ENCODE results near the gene TACR1. TPM values are rescaled to one million over a fixed set of nuclear protein-coding genes. Genes with fewer than 3 reads are reported as not detected.

The TACR1 gene
- total and polyA plus RNA-seq, 2 of the 13 experiments (the other 11 are each of a cell fraction or from before 2014, with no cell fraction given): not detected

GRCh38 chr2:75002007-75002406, 197.3 kb downstream of the TACR1 start:
- in situ Hi-C loops (cut with HindIII; ENCODE audit: extremely low pct_ligation_motif_present, low pct_unique_long_range_greater_than_20kb) (no loop called here), intact Hi-C loops (cut with micrococcal nuclease; ENCODE audit: unreplicated experiment) (no loop called here)
- Histone ChIP-seq H4K20me1 (ENCODE audit: insufficient read depth, low read length) (no peaks in the 10 kb centered on the region), H3K79me2 (ENCODE audit: insufficient read depth, low read length) (no peaks in the 10 kb centered on the region), H3K4me3 (replicated peaks in 1 of 3; ENCODE audit: insufficient read depth in 1 of 3, low read depth in 2 of 3, low read length in 3 of 3) (no peak overlapping the region), H3K9ac (ENCODE audit: insufficient read depth, low read depth, low read length) (no peak overlapping the region), H3K4me2 (ENCODE audit: low read depth, low read length) (no peak overlapping the region), H3K4me1 (ENCODE audit: insufficient read depth, low read length) (peaks cover 22% of the 10 kb centered on the region), H2AFZ (ENCODE audit: low read length) (no peak overlapping the region), H3K36me3 (replicated peaks in 1 of 2; ENCODE audit: control insufficient read depth in 1 of 2, insufficient read depth in 2 of 2, low read length in 2 of 2) (0 out of 5 replicates have a peak, but pooled peaks cover 0 to 2% of the 10 kb centered on the region in 2 experiments), H3K9me3 (ENCODE audit: low read length) (no peaks in the 10 kb centered on the region), H3K27me3 (ENCODE audit: control insufficient read depth in 1 of 2, insufficient read depth in 2 of 2, low read length in 2 of 2) (no peaks in the 10 kb centered on the region), H3K27ac (ENCODE audit: extremely low read length, insufficient read depth, low read length) (no peak overlapping the region)
- 49% methylated on average over 3 of the region's 3 CpGs for WGBS (ENCODE audit: low lambda C conversion rate)
- DNase-seq (ENCODE audit: low spot score) (peak; percentile 28), FAIRE-seq (no peak), ATAC-seq (peak; percentile 46; the same call in 2 of the 3 replicates)
- BruUV-seq (replicated peaks): no TSS peak
- ChIA-PET POLR2A (no interaction called here), CTCF (ENCODE audit: low intra/inter-chr PET ratio, low total read pairs) (no interaction called here)
- TF ChIP-seq ZNF678 (CRISPR knock-in tag; IDR thresholded peaks at IDR 0.05): no peak
- no peak for TF ChIP-seq SMARCC2 (IDR thresholded peaks at IDR 0.05)
- peak; percentile 66; the same call in 1 of the 2 replicates for TF ChIP-seq CEBPB (IDR thresholded peaks at IDR 0.05; ENCODE audit: borderline replicate concordance, low read depth, low read length)
- TF ChIP-seq ZNF138 (CRISPR knock-in tag; IDR thresholded peaks at IDR 0.05; ENCODE audit: low read depth): no peak
- TF ChIP-seq SALL1 (CRISPR knock-in tag; IDR thresholded peaks at IDR 0.05): peak; percentile 34; the same call in 1 of the 2 replicates
- 0 out of 2 replicates have a peak, but pooled peaks have one; percentile 27 for TF ChIP-seq TFAP4 (IDR thresholded peaks at IDR 0.05; ENCODE audit: borderline replicate concordance, low read depth)
- no peak for TF ChIP-seq U2AF1 (optimal IDR thresholded peaks at IDR 0.05; ENCODE audit: low read depth, low read length)
- no peak for TF ChIP-seq NCOA5 (CRISPR knock-in tag; IDR thresholded peaks at IDR 0.05)
- no peak for TF ChIP-seq ZBTB25 (CRISPR knock-in tag; IDR thresholded peaks at IDR 0.05)
- TF ChIP-seq TGIF2 (CRISPR knock-in tag; IDR thresholded peaks at IDR 0.05): 0 out of 2 replicates have a peak, but pooled peaks have one; percentile 22
- no peak for TF ChIP-seq AKNA (CRISPR knock-in tag; IDR thresholded peaks at IDR 0.05; ENCODE audit: borderline replicate concordance)
- no peak for TF ChIP-seq SOX6 (IDR thresholded peaks at IDR 0.05)
- TF ChIP-seq SOX6 (CRISPR knock-in tag; IDR thresholded peaks at IDR 0.05): peak; percentile 36; the same call in 1 of the 2 replicates
- no peak for TF ChIP-seq FOXJ3 (CRISPR knock-in tag; IDR thresholded peaks at IDR 0.05; ENCODE audit: borderline replicate concordance)
- 0 out of 2 replicates have a peak, but pooled peaks have one; percentile 28 for TF ChIP-seq ARID5B (CRISPR knock-in tag; IDR thresholded peaks at IDR 0.05)
